HCT116 (cell line): ENCODE measurements around the gene SLC2A9. TPM values are rescaled to one million over a fixed set of nuclear protein-coding genes. Genes with fewer than 3 reads are reported as not detected.

ENCODE experiments used
- ATAC-seq: fragments of 200-7000 bp; cut with Tn5 transposase; 2 replicates; pipeline ENCODE4 v1.9.1; 2020; ENCODE audit warnings: mild to moderate bottlenecking, moderate library complexity
- BruUV-seq: library from RNA; stranded (reverse); fragments of 400-500 nt; replicated peaks from 2 replicates; lab custom pipeline; 2021; lab: Mats Ljungman, UMichigan
- CTCF ChIA-PET: fragments of 300-600 bp; sonication (Branson Sonifier 250); formaldehyde crosslinking; loops from one replicate; lab custom pipeline; 2021; ENCODE audit warnings: antibody characterized with exemption; lab: Charles Lee
- POLR2A ChIA-PET: fragments of 300-600, 350-600 bp; sonication (Branson Sonifier 250); formaldehyde crosslinking; loops from one replicate; lab custom pipeline; 2021; ENCODE audit warnings: antibody characterized with exemption; lab: Charles Lee
- RAD21 ChIA-PET, 2 experiments: fragments of 300-600 bp; sonication (Branson Sonifier 250); formaldehyde crosslinking; loops; one replicate each; lab custom pipeline; 2023; ENCODE audit warnings: low total read pairs in 2 of 2; ENCODE audit not compliant: uncharacterized antibody in 2 of 2, unreplicated experiment in 2 of 2, low non-redundant PET in 1 of 2; lab: Charles Lee
- DNase-seq: peaks from one replicate; pipeline ENCODE4 v3.0.0-alpha.2; 2010; ENCODE audit warnings: low read depth, low spot score
- H2AFZ ChIP-seq: fragments of 200-600 bp; shearing (Covaris generic), sonication (generic); 2 replicates; pipeline ENCODE4 v1.6.1; 2017; ENCODE audit warnings: low read depth, mixed run types, mixed read lengths, antibody characterized with exemption, low read length; ENCODE audit not compliant: poor library complexity, severe bottlenecking
- H3K27ac ChIP-seq: 2 replicates; pipeline ENCODE4 v1.5.1; 2012; ENCODE audit warnings: low read depth, low read length
- H3K27me3 ChIP-seq: fragments of 200-600 bp; sonication (generic); 2 replicates; pipeline ENCODE4 v1.6.1; 2016; ENCODE audit warnings: mixed run types, low read length, mixed read lengths; ENCODE audit not compliant: insufficient read depth
- H3K36me3 ChIP-seq, 2 experiments: fragments of 200-500 bp in 1 of 2; fragments of 200-600 bp in 1 of 2; sonication (Bioruptor generic) in 1 of 2; sonication (generic) in 1 of 2; 2 replicates each; pipeline versions ENCODE4 v1.5.1 to v1.6.1; 2014 to 2016; ENCODE audit warnings: low read length in 2 of 2, inconsistent platforms in 1 of 2, mixed read lengths in 1 of 2, mixed run types in 1 of 2; ENCODE audit not compliant: insufficient read depth in 2 of 2, control insufficient read depth in 1 of 2
- H3K4me1 ChIP-seq, 2 experiments: fragments of 200-600 bp in 1 of 2; sonication (generic) in 1 of 2; 2 replicates each; pipeline versions ENCODE4 v1.5.1 to v1.6.1; 2012 to 2017; ENCODE audit warnings: low read length in 2 of 2, inconsistent platforms in 1 of 2, mild to moderate bottlenecking in 1 of 2, mixed read lengths in 1 of 2, mixed run types in 1 of 2, moderate library complexity in 1 of 2; ENCODE audit not compliant: insufficient read depth in 2 of 2, control insufficient read depth in 1 of 2
- H3K4me2 ChIP-seq: fragments of 200-600 bp; sonication (generic); 2 replicates; pipeline ENCODE4 v1.6.1; 2017; ENCODE audit warnings: mixed run types, low read length, mixed read lengths
- H3K4me3 ChIP-seq, 2 experiments: fragments of 200-600 bp in 1 of 2; sonication (generic) in 1 of 2; replicated peaks in 1 of 2; 2 replicates each; pipeline ENCODE4 v1.5.1; 2011 to 2016; ENCODE audit warnings: low read length in 2 of 2, control low read depth in 1 of 2, low read depth in 1 of 2, mild to moderate bottlenecking in 1 of 2, mixed read lengths in 1 of 2, mixed run types in 1 of 2
- H3K79me2 ChIP-seq: fragments of 200-600 bp; sonication (generic); 2 replicates; pipeline ENCODE4 v1.6.1; 2017; ENCODE audit warnings: mild to moderate bottlenecking, mixed run types, low read length, moderate library complexity, mixed read lengths; ENCODE audit not compliant: insufficient read depth
- H3K9ac ChIP-seq: fragments of 200-600 bp; sonication (generic); 2 replicates; pipeline ENCODE4 v1.6.1; 2016; ENCODE audit warnings: low read length, mixed read lengths
- H3K9me2 ChIP-seq: fragments of 200-600 bp; sonication (generic), shearing (Covaris generic); 2 replicates; pipeline ENCODE4 v1.6.1; 2017; ENCODE audit warnings: mixed run types, mild to moderate bottlenecking, moderate library complexity; ENCODE audit not compliant: insufficient read depth
- H3K9me3 ChIP-seq, 2 experiments: fragments of 200-500 bp in 1 of 2; fragments of 200-600 bp in 1 of 2; sonication (Bioruptor generic) in 1 of 2; sonication (generic) in 1 of 2; 2 replicates each; pipeline ENCODE4 v1.6.1; 2014 to 2017; ENCODE audit warnings: low read length in 2 of 2, mixed read lengths in 2 of 2, inconsistent platforms in 1 of 2, low read depth in 1 of 2, mild to moderate bottlenecking in 1 of 2, mixed run types in 1 of 2, moderate library complexity in 1 of 2; ENCODE audit not compliant: control insufficient read depth in 1 of 2, insufficient read depth in 1 of 2
- H4K20me1 ChIP-seq: fragments of 200-600 bp; sonication (generic), shearing (Covaris generic); 2 replicates; pipeline ENCODE4 v1.6.1; 2017; ENCODE audit warnings: mixed run types, mild to moderate bottlenecking, moderate library complexity; ENCODE audit not compliant: insufficient read depth
- CBX3 ChIP-seq: IDR thresholded peaks from 2 replicates; pipeline ENCODE4 v1.6.1; 2012; ENCODE audit warnings: low read depth
- EZH2phosphoT487 ChIP-seq: fragments of 200-600 bp; IDR thresholded peaks from 2 replicates; pipeline ENCODE4 v1.6.1; 2018; ENCODE audit warnings: antibody characterized with exemption, borderline replicate concordance
- POLR2A ChIP-seq: IDR thresholded peaks from 2 replicates; pipeline ENCODE4 v1.7.0; 2011; ENCODE audit warnings: borderline replicate concordance; ENCODE audit not compliant: insufficient read depth, insufficient read length; ENCODE audit errors: extremely low read depth
- RAD21 ChIP-seq: IDR thresholded peaks from 2 replicates; pipeline ENCODE4 v1.6.1; 2012; ENCODE audit warnings: low read depth, mild to moderate bottlenecking
- SIN3A ChIP-seq: IDR thresholded peaks from 2 replicates; pipeline ENCODE4 v1.6.1; 2012; ENCODE audit warnings: low read depth
- ZFX ChIP-seq: fragments of 450-650 bp; IDR thresholded peaks from 2 replicates; pipeline ENCODE4 v1.6.1; 2017
- ZNF274 ChIP-seq: fragments of 200-500 bp; sonication (Bioruptor generic); IDR thresholded peaks from 2 replicates; pipeline ENCODE4 v1.6.1; 2014; ENCODE audit warnings: mild to moderate bottlenecking, low read depth, low read length, inconsistent platforms
- intact Hi-C: fragments of 100-400 bp; cut with micrococcal nuclease; formaldehyde crosslinking; loops from 2 replicates; pipeline ENCODE4 v1.10.0; 2022
- total RNA-seq: library from RNA; stranded (reverse); gene quantifications from one replicate; pipeline ENCODE4 v1.2.1, GENCODE V29; 2021; ENCODE audit not compliant: unreplicated experiment
- TF ChIP-seq, protein P1 (sequence below): IDR thresholded peaks from 2 replicates; pipeline ENCODE4 v1.6.1; 2012; ENCODE audit warnings: low read depth
- TF ChIP-seq, protein P2 (sequence below): IDR thresholded peaks from 2 replicates; pipeline ENCODE4 v1.6.1; 2012
- TF ChIP-seq, protein P3 (sequence below): IDR thresholded peaks from 2 replicates; pipeline ENCODE4 v1.6.1; 2011; ENCODE audit warnings: mild to moderate bottlenecking, low read length, moderate library complexity; ENCODE audit not compliant: insufficient replicate concordance; ENCODE audit errors: extremely low read depth

SLC2A9 gene
- total RNA-seq, 1 experiment from 2014 or later: 2.2 TPM

DNA sequence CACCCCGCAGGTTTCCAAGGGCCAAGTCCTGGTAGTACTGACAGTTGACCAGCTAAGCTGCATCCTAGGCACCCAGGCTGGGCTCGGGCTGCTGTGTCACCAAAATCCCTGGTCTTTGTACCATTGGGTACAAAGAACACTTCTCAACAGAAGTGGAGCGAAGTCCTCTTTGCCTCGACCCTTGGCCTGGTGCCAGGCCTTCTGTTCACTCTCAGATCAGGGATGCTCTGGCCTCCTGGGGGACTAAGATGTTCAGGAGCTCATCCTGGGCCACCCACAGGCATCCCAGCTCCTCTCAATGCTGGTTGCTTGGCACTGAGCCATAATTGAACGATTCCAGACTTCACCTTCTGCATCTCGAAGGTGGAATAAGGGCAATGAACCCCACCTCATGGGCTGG lies 13.8 kb upstream of the SLC2A9 start:
- no peaks in the 10 kb centered on the region for H3K79me2 ChIP-seq
- BruUV-seq: no TSS peak
- peaks cover 7 to 20% of the 10 kb centered on the region in 2 experiments for H3K4me1 ChIP-seq
- no peak overlapping the region for H2AFZ ChIP-seq
- DNase-seq (no peak), ATAC-seq (no peak)
- no peaks in the 10 kb centered on the region for H3K9me3 ChIP-seq
- POLR2A ChIA-PET: no interaction called here
- intact Hi-C loops: no loop called here
- no peak overlapping the region for H3K4me3 ChIP-seq
- CTCF ChIA-PET: no interaction called here
- no peaks in the 10 kb centered on the region for H3K27me3 ChIP-seq
- TF ChIP-seq, protein P1, sequence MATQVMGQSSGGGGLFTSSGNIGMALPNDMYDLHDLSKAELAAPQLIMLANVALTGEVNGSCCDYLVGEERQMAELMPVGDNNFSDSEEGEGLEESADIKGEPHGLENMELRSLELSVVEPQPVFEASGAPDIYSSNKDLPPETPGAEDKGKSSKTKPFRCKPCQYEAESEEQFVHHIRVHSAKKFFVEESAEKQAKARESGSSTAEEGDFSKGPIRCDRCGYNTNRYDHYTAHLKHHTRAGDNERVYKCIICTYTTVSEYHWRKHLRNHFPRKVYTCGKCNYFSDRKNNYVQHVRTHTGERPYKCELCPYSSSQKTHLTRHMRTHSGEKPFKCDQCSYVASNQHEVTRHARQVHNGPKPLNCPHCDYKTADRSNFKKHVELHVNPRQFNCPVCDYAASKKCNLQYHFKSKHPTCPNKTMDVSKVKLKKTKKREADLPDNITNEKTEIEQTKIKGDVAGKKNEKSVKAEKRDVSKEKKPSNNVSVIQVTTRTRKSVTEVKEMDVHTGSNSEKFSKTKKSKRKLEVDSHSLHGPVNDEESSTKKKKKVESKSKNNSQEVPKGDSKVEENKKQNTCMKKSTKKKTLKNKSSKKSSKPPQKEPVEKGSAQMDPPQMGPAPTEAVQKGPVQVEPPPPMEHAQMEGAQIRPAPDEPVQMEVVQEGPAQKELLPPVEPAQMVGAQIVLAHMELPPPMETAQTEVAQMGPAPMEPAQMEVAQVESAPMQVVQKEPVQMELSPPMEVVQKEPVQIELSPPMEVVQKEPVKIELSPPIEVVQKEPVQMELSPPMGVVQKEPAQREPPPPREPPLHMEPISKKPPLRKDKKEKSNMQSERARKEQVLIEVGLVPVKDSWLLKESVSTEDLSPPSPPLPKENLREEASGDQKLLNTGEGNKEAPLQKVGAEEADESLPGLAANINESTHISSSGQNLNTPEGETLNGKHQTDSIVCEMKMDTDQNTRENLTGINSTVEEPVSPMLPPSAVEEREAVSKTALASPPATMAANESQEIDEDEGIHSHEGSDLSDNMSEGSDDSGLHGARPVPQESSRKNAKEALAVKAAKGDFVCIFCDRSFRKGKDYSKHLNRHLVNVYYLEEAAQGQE: no peak
- no peak for TF ChIP-seq ZFX
- no peak for TF ChIP-seq ZNF274
- TF ChIP-seq CBX3: no peak
- no peak for TF ChIP-seq POLR2A
- H3K4me2 ChIP-seq: no peak overlapping the region
- RAD21 ChIA-PET: no interaction called here
- no peaks in the 10 kb centered on the region for H4K20me1 ChIP-seq
- H3K9me2 ChIP-seq: no peaks in the 10 kb centered on the region
- H3K9ac ChIP-seq: no peak overlapping the region
- H3K36me3 ChIP-seq: no peaks in the 10 kb centered on the region
- H3K27ac ChIP-seq: no peak overlapping the region

DNA sequence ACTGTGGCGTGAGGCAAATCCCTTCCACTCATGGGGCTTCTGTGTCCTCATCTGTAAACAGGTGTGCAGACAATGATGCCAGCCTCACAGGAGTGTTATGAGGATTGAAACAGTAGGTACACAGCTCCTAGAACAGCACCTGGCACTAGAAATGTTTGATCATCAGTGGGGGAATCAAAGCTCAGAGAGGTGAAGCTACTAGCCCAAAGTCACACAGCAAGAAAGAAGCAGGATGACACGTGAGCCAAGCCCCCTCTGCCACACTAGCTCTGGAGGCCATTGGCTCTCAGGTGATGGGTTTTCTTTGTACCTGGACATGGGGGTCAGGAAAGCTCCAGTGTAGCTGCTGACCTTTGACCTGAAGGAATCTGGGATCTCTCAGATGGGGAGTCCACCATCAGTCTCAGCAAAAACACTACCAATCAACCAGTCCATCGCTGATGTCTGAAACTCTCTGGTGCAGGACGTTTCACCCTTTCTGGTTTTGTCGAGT lies 13.4 kb upstream of the SLC2A9 start:
- DNase-seq (no peak), ATAC-seq (no peak)
- BruUV-seq: no TSS peak
- H3K9me2 ChIP-seq: no peaks in the 10 kb centered on the region
- no peak overlapping the region for H3K4me3 ChIP-seq
- no peaks in the 10 kb centered on the region for H3K27me3 ChIP-seq
- no peaks in the 10 kb centered on the region for H3K9me3 ChIP-seq
- CTCF ChIA-PET: no interaction called here
- no peaks in the 10 kb centered on the region for H3K79me2 ChIP-seq
- peaks cover 7 to 20% of the 10 kb centered on the region in 2 experiments for H3K4me1 ChIP-seq
- H3K36me3 ChIP-seq: no peaks in the 10 kb centered on the region
- H2AFZ ChIP-seq: no peak overlapping the region
- RAD21 ChIA-PET: no interaction called here
- no peak overlapping the region for H3K27ac ChIP-seq
- H3K4me2 ChIP-seq: no peak overlapping the region
- no peaks in the 10 kb centered on the region for H4K20me1 ChIP-seq
- H3K9ac ChIP-seq: no peak overlapping the region
- POLR2A ChIA-PET: no interaction called here
- intact Hi-C loops: no loop called here
- TF ChIP-seq SIN3A: no peak
- TF ChIP-seq EZH2phosphoT487: no peak
- TF ChIP-seq, protein P2, sequence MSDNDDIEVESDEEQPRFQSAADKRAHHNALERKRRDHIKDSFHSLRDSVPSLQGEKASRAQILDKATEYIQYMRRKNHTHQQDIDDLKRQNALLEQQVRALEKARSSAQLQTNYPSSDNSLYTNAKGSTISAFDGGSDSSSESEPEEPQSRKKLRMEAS: no peak
- TF ChIP-seq, protein P1: no peak
- TF ChIP-seq RAD21: no peak
- no peak for TF ChIP-seq ZNF274
- TF ChIP-seq, protein P3, sequence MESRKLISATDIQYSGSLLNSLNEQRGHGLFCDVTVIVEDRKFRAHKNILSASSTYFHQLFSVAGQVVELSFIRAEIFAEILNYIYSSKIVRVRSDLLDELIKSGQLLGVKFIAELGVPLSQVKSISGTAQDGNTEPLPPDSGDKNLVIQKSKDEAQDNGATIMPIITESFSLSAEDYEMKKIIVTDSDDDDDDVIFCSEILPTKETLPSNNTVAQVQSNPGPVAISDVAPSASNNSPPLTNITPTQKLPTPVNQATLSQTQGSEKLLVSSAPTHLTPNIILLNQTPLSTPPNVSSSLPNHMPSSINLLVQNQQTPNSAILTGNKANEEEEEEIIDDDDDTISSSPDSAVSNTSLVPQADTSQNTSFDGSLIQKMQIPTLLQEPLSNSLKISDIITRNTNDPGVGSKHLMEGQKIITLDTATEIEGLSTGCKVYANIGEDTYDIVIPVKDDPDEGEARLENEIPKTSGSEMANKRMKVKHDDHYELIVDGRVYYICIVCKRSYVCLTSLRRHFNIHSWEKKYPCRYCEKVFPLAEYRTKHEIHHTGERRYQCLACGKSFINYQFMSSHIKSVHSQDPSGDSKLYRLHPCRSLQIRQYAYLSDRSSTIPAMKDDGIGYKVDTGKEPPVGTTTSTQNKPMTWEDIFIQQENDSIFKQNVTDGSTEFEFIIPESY: no peak
- TF ChIP-seq POLR2A: no peak
